ENCODE measurements around the gene KCNIP4. TPM values are rescaled to one million over a fixed set of nuclear protein-coding genes. Genes with fewer than 3 reads are reported as not detected.

Gene KCNIP4
- total RNA-seq, 1 donor from 2014 or later: not detected

GRCh38 chr4:21077967-21078366 is 870.6 kb downstream of the KCNIP4 start:
- no peaks in the 10 kb centered on the region for H3K27me3 ChIP-seq
- no peak for ATAC-seq
- intact Hi-C loops (cut with DNase I): no loop called here
- H3K9me3 ChIP-seq: no peaks in the 10 kb centered on the region
- DNase-seq: no peak
- no peak for TF ChIP-seq CTCF (IDR thresholded peaks at IDR 0.05)
- H3K4me3 ChIP-seq: no peak overlapping the region
- no peaks in the 10 kb centered on the region for H3K4me1 ChIP-seq
- H3K36me3 ChIP-seq: no peaks in the 10 kb centered on the region
- no peak overlapping the region for H3K27ac ChIP-seq

GRCh38 chr4:21067351-21067750 is 881.2 kb downstream of the KCNIP4 start:
- no peak overlapping the region for H3K27ac ChIP-seq
- TF ChIP-seq CTCF (IDR thresholded peaks at IDR 0.05): no peak

GRCh38 chr4:21061902-21062301 is 886.7 kb downstream of the KCNIP4 start:
- no peaks in the 10 kb centered on the region for H3K36me3 ChIP-seq
- no peak overlapping the region for H3K27ac ChIP-seq
- no peaks in the 10 kb centered on the region for H3K27me3 ChIP-seq
- intact Hi-C loops (cut with DNase I): no loop called here
- H3K4me1 ChIP-seq: no peaks in the 10 kb centered on the region
- H3K4me3 ChIP-seq: no peak overlapping the region
- ATAC-seq (no peak), DNase-seq (no peak)
- no peaks in the 10 kb centered on the region for H3K9me3 ChIP-seq
- no peak for TF ChIP-seq CTCF (IDR thresholded peaks at IDR 0.05)

More at GRCh38 chr4:21067351-21067750, 881.2 kb downstream of the KCNIP4 start:
- no peak overlapping the region for H3K4me3 ChIP-seq
- intact Hi-C loops (cut with DNase I): no loop called here
- H3K9me3 ChIP-seq: no peaks in the 10 kb centered on the region
- ATAC-seq: peak; percentile 21
- DNase-seq: no peak
- no peaks in the 10 kb centered on the region for H3K27me3 ChIP-seq
- no peaks in the 10 kb centered on the region for H3K36me3 ChIP-seq
- no peaks in the 10 kb centered on the region for H3K4me1 ChIP-seq

- TF ChIP-seq CTCF (IDR thresholded peaks at IDR 0.05): no peak
- DNase-seq (no peak), ATAC-seq (no peak)
- no peaks in the 10 kb centered on the region for H3K9me3 ChIP-seq
- H3K36me3 ChIP-seq: no peaks in the 10 kb centered on the region
- intact Hi-C loops (cut with DNase I): no loop called here
- no peak overlapping the region for H3K27ac ChIP-seq
- no peak overlapping the region for H3K4me3 ChIP-seq
- H3K27me3 ChIP-seq: no peaks in the 10 kb centered on the region
- H3K4me1 ChIP-seq: no peaks in the 10 kb centered on the region
These were observed 902.4 kb downstream of the KCNIP4 start for GRCh38 chr4:21046141-21046540.

GRCh38 chr4:21045119-21045518 is 903.5 kb downstream of the KCNIP4 start:
- H3K4me3 ChIP-seq: no peak overlapping the region
- no peaks in the 10 kb centered on the region for H3K27me3 ChIP-seq
- DNase-seq (no peak), ATAC-seq (no peak)
- no peaks in the 10 kb centered on the region for H3K4me1 ChIP-seq
- no peaks in the 10 kb centered on the region for H3K9me3 ChIP-seq
- no peak overlapping the region for H3K27ac ChIP-seq
- no peaks in the 10 kb centered on the region for H3K36me3 ChIP-seq
- no peak for TF ChIP-seq CTCF (IDR thresholded peaks at IDR 0.05)
- intact Hi-C loops (cut with DNase I): no loop called here

- H3K9me3 ChIP-seq: no peaks in the 10 kb centered on the region
- intact Hi-C loops (cut with DNase I): no loop called here
- no peak for DNase-seq
- H3K4me3 ChIP-seq: no peak overlapping the region
- H3K4me1 ChIP-seq: no peaks in the 10 kb centered on the region
- ATAC-seq: no peak
- H3K36me3 ChIP-seq: no peaks in the 10 kb centered on the region
- no peak for TF ChIP-seq CTCF (IDR thresholded peaks at IDR 0.05)
- no peak overlapping the region for H3K27ac ChIP-seq
- H3K27me3 ChIP-seq: no peaks in the 10 kb centered on the region
These were observed 906.9 kb downstream of the KCNIP4 start for GRCh38 chr4:21041708-21042107.

Measured in upper lobe of right lung (tissue), 1 donor.